SK-N-MC (cell line): Measurements from ENCODE around the gene ITM2B.
"Not testable (repeated sequence)": the region's sequence is repeated elsewhere in the genome, so short reads cannot be mapped to it uniquely, and the experiment has no call there.

Experiments used
- DNase-seq: peaks from one replicate; pipeline ENCODE4 v3.0.0-alpha.2; 2011; ENCODE audit warnings: low read depth, low spot score
- H3K27ac ChIP-seq: fragments of 200-600 bp; sonication (generic); 2 replicates; pipeline ENCODE4 v1.5.1; 2016; ENCODE audit warnings: mixed run types
- H3K36me3 ChIP-seq: fragments of 200-600 bp; sonication (generic); 2 replicates; pipeline ENCODE4 v1.6.1; 2017; ENCODE audit warnings: antibody characterized with exemption, low read length, mixed read lengths; ENCODE audit not compliant: insufficient read depth
- H3K4me3 ChIP-seq: fragments of 200-600 bp; sonication (generic); 2 replicates; pipeline ENCODE4 v1.5.1; 2016
- H3K9ac ChIP-seq: fragments of 200-600 bp; sonication (generic); 2 replicates; pipeline ENCODE4 v1.8.0; 2017; ENCODE audit warnings: mixed run types, mixed read lengths; ENCODE audit not compliant: insufficient read length
- H3K9me3 ChIP-seq: fragments of 200-600 bp; sonication (generic); 2 replicates; pipeline ENCODE4 v1.6.1; 2017; ENCODE audit warnings: low read depth, mild to moderate bottlenecking, antibody characterized with exemption, low read length, moderate library complexity, mixed read lengths
- EZH2 ChIP-seq: fragments of 200-600 bp; sonication (generic); IDR thresholded peaks from one replicate; pipeline ENCODE4 v1.6.1; 2017; ENCODE audit warnings: antibody characterized with exemption
- FOXP2 ChIP-seq: optimal IDR thresholded peaks from 2 replicates; pipeline ENCODE3; 2011; ENCODE audit warnings: mild to moderate bottlenecking, moderate library complexity; ENCODE audit not compliant: insufficient read depth; ENCODE audit errors: extremely low read length, control extremely low read depth
- POLR2AphosphoS5 ChIP-seq: IDR thresholded peaks from 2 replicates; pipeline ENCODE4 v1.6.1; 2012; ENCODE audit warnings: mild to moderate bottlenecking, low read depth, low read length, borderline replicate concordance

Gene ITM2B

GRCh38 chr13:48194379-48194754 is 38.6 kb upstream of the ITM2B start:
- no peaks in the 10 kb centered on the region for H3K9me3 ChIP-seq
- H3K4me3 ChIP-seq = no peak overlapping the region
- TF ChIP-seq FOXP2 (no peak), EZH2 (no peak)
- no peak for DNase-seq
- H3K27ac ChIP-seq = no peak overlapping the region
- H3K36me3 ChIP-seq = no peaks in the 10 kb centered on the region
- no peak overlapping the region for H3K9ac ChIP-seq

GRCh38 chr13:48199404-48199946 is 33.5 kb upstream of the ITM2B start:
- no peaks in the 10 kb centered on the region for H3K9me3 ChIP-seq
- H3K36me3 ChIP-seq = no peaks in the 10 kb centered on the region
- H3K4me3 ChIP-seq = no peak overlapping the region
- H3K27ac ChIP-seq = no peak overlapping the region
- no peak for TF ChIP-seq FOXP2
- H3K9ac ChIP-seq = no peak overlapping the region
- no peak for DNase-seq

GRCh38 chr13:48201044-48201443 is 32.0 kb upstream of the ITM2B start:
- no peak overlapping the region for H3K27ac ChIP-seq
- no peak overlapping the region for H3K4me3 ChIP-seq
- no peaks in the 10 kb centered on the region for H3K9me3 ChIP-seq
- TF ChIP-seq POLR2AphosphoS5 = no peak
- TF ChIP-seq EZH2 = no peak
- TF ChIP-seq FOXP2 = no peak
- no peaks in the 10 kb centered on the region for H3K36me3 ChIP-seq
- no peak for DNase-seq
- H3K9ac ChIP-seq = no peak overlapping the region

- not testable (repeated sequence) for H3K9ac ChIP-seq
Measured at GRCh38 chr13:48207207-48207606, 25.8 kb upstream of the ITM2B start.

GRCh38 chr13:48210178-48210577 is 22.8 kb upstream of the ITM2B start:
- Histone ChIP-seq H3K9me3 (no peaks in the 10 kb centered on the region), H3K27ac (no peak overlapping the region), H3K36me3 (no peaks in the 10 kb centered on the region), H3K9ac (no peak overlapping the region), H3K4me3 (no peak overlapping the region)
- no peak for DNase-seq
- TF ChIP-seq EZH2 = no peak
- no peak for TF ChIP-seq POLR2AphosphoS5
- TF ChIP-seq FOXP2 = no peak

More at GRCh38 chr13:48207207-48207606, 25.8 kb upstream of the ITM2B start:
- not testable (repeated sequence) for H3K4me3 ChIP-seq, H3K9me3 ChIP-seq, H3K36me3 ChIP-seq
- H3K27ac ChIP-seq = 0 out of 2 replicates have a peak overlapping the region, but pooled peaks have one; percentile 50
- DNase-seq = peak; percentile 48

- H3K9me3 ChIP-seq = 0 out of 2 replicates have a peak, but pooled peaks cover 3% of the 10 kb centered on the region
- no peaks in the 10 kb centered on the region for H3K36me3 ChIP-seq
- DNase-seq = no peak
- H3K4me3 ChIP-seq = no peak overlapping the region
- no peak overlapping the region for H3K27ac ChIP-seq
- TF ChIP-seq POLR2AphosphoS5 (no peak), EZH2 (no peak), FOXP2 (no peak)
- H3K9ac ChIP-seq = no peak overlapping the region
Measured at GRCh38 chr13:48214519-48215121, 18.4 kb upstream of the ITM2B start.

- H3K9ac ChIP-seq, H3K4me3 ChIP-seq, DNase-seq, H3K36me3 ChIP-seq, H3K9me3 ChIP-seq, H3K27ac ChIP-seq: not testable (repeated sequence)
Measured at GRCh38 chr13:48215511-48216203, 17.3 kb upstream of the ITM2B start.

- TF ChIP-seq FOXP2 = no peak
- 0 out of 2 replicates have a peak, but pooled peaks cover 3% of the 10 kb centered on the region for H3K9me3 ChIP-seq
- no peak overlapping the region for H3K9ac ChIP-seq
- H3K36me3 ChIP-seq = no peaks in the 10 kb centered on the region
- no peak for DNase-seq
- no peak overlapping the region for H3K27ac ChIP-seq
- H3K4me3 ChIP-seq = no peak overlapping the region
Measured at GRCh38 chr13:48216204-48216711, 16.7 kb upstream of the ITM2B start.

- Histone ChIP-seq H3K9ac (no peak overlapping the region), H3K36me3 (no peaks in the 10 kb centered on the region), H3K9me3 (0 out of 2 replicates have a peak, but pooled peaks cover 3% of the 10 kb centered on the region), H3K27ac (no peak overlapping the region), H3K4me3 (no peak overlapping the region)
- no peak for DNase-seq
- no peak for TF ChIP-seq FOXP2
- TF ChIP-seq EZH2 = no peak
- no peak for TF ChIP-seq POLR2AphosphoS5
Measured at GRCh38 chr13:48220592-48220980, 12.4 kb upstream of the ITM2B start.
